SHP77 (cell line): Measurements from ENCODE around the gene CPEB4.

Experiments
- DNase-seq, 2 experiments: peaks; one replicate each; lab custom pipeline; 2025; lab: John Stamatoyannopoulos, UW

Gene CPEB4

DNA sequence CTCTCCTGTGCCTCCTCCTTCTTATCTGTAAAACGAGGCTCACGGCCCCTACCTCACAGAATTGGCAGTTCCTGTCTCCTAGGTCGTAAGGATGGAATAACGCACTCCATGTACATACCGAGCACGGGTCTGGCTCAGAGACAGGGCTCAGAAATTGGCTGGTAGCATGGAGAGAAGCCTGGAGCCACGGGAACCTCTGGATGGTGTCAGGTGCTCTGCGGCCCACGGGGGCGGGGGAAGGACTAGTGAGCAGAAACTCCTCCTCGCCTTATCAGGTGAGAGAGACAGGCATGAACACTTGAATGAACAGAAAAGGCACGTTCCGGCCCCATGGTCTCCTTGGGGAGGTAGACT is 85.4 kb downstream of the CPEB4 start:
- DNase-seq: no peak

DNA sequence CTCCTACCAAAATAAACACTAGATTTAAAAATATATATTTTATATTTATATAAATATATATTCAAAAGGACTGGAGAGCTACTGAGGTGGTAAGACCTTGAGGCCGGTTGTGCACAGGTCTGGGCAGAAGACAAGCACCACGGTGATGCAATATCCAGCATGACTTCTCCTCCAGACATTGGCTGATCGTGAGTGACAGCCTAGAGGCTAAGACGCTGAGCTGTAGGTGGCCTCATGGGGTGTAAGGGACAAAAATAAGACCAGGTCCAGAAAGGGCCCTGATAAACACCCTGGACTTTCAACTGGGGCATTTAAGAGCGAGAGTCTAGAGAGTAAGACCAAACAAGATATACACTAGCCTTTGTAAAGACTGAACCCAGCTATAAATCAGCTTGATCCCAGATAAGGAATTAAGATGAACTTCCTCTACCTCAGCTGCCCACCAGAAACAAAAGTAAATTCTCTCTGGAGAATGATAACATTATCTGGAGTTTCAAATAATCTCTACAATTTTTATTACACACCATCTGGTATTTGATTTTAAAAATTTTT is 86.6 kb downstream of the CPEB4 start:
- no peak for DNase-seq

DNA sequence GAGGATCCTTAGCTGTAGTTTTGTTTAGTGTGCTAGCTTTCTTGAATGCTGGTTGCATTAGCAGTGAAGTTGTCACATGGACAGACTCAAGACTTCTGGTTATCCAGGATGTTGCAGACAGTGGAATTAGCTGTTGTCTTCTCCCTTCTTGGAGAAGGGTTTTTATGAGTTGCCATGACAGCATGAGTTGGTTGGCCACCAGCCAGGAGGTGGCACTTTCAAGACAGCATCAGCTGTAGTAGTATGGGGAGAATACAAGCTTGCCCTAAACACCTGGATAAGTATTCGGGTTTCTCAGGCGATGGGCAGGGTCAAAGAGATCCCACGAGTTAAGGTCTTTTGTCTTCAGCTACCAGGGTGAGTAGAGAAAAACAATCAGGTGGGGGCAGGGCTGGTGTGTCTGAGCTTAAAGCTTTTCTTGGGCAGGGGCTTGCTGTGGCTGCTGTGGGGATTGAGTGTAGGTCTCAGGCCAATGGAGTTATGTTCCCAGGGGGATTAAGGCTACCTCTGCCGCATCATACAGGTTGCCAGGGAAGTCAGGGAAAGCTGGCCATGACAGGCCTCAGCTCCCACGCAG is 93.1 kb downstream of the CPEB4 start:
- DNase-seq: no peak

DNA sequence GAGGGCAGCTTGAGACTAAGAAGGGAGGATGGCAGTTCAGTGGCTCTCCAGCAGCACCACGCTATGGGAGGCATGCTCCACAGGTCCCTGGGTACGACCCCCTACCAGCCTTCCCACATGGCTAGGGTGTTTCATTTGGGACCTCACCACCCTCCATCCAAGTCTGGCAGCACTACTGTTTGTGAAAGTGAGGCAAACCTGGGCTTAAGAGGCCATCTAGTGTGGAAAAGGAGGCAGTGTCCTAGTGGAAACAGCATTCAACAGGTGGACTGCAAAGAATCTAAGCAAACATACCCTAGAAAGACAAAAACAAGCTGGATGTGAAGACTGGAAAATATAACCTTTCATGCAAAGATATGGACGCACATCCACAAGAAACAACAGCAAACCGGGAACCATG is 96.1 kb downstream of the CPEB4 start:
- DNase-seq: peak; percentile 35 to 41

DNA sequence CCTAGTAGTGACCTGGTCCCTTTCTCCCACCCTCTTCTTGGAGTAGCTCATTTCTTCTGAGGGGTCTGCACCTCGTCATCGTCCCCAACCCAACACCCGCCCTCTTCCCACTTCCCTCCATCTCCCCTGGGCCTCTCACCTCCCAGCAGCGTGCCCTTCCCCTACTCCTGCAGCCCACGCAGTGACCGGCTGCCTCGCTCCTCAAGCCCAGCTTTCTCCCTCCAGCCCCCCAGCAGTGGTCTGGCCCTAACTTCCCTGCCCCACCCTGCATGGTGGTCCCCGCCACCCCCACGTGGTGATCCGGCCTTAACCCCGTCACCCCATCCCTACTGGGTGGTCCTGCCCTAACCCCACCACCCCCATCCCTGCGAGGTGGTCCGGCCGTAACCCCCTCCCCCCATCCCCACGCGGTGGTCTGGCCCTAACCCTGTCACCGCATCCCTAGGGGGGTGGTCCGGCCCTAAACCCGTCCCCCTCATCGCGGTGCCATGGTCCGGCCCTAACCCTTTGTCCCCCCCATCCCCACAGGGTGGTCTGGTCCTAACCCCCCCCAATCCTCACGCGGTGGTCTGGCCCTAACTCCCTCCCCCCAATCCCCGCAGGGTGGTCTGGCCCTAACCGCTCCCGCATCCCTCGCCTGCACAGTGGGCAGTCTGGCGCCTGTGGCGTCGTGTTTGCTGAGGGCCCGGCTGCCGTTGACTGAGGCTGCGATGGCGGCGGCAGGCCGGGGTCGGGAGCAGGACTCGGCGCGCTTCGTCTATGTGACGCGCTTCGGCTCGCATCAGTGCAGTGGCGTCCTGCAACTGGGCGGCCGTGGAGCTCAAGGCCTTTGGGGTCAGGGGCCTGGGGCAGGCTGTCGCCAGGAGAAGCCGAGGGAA is 100.6 kb downstream of the CPEB4 start, which contains the start of gene C5orf47:
TSS of gene C5orf47 (plus strand) at position 617 of the 878 bp plus-strand sequence. CDS start at position 711, 94 bp downstream.
- no peak for DNase-seq

DNA sequence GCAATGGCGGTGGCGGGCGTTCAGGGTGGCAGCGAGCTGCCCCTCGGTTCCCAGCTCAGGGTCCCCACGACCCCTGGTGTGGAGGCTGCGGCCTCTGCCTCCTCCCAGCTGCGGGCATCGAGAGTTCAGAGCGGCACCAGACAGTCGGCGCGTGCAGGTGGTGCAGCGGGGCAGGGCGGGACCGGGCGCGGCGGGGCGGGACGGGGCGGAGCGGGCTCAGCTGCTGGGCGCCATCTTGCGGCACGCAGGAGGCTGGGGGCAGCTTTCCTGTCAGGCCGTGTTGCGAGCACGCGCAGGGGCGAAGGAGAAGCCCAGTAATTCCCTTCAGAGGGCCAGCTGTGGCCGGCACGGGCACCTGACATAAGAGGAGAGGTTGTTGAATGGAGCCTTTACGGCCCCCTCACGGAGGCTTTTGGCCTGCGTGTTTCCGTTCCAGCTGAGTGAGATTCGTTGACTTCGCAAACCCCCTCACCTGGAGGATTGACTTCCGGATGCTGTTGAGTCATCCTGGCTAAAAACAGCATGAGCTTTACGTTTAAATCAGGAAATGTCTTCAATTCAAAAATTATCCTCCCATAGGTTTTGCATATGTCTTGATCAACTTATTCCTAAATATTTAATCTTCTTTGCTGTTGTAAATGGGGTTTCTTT is 101.4 kb downstream of the CPEB4 start:
- peak; percentile 32 to 52 for DNase-seq

DNA sequence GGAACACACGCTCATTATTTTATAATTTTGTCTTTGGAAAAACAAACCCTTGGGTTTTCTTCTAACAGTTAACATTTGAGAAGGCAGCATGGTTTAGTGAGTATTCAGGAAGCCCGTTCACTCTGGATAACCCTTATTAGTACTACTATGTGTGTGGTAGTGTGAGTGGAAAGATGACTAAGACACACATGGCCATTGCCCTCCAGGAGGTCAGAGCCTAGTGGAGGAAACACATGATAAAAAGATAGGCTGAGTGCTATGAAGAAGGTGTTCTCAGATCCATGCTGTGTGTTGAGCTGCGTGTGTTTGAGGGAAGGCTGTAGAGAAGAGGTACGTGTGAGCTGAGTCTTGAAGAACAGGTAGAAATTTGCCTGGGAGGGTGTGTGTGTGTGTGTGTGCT is 109.2 kb downstream of the CPEB4 start:
- no peak for DNase-seq

DNA sequence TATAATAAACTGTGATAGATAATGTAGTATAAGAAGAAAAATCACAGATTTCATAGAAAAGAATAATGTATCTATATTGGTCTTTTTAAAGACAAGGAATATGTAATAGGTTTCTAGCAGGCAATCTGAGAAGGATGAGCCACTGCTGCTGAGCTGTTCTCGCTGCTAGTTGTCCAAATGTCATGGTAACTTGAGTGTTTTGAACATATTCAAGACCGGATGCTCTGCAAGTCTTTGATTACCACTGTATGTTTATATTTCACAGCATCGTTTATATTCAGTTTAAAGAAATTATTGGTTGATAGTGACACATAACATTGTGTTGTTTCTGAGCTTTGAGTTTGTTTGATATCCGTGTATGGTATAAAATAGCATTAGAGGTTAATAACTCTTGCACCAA is 110.4 kb downstream of the CPEB4 start:
- no peak for DNase-seq

DNA sequence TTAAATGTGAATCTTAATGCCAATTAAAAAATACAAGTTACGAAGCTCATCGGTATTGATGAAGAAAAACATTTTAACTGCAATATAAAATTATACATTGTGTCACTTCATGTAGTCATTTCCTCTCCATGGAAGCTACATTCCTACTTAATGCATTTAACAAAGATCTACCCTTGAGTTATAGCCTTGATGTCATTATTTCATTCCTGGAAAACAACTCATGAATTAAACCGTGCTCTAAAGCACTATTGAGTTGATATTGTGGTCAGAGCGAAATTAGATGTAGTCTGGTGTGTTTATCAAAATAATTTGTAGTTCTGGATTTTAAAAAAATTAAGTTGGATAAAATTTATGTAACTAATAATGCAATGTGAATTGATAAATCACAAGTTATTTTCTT is 111.9 kb downstream of the CPEB4 start:
- DNase-seq: no peak

DNA sequence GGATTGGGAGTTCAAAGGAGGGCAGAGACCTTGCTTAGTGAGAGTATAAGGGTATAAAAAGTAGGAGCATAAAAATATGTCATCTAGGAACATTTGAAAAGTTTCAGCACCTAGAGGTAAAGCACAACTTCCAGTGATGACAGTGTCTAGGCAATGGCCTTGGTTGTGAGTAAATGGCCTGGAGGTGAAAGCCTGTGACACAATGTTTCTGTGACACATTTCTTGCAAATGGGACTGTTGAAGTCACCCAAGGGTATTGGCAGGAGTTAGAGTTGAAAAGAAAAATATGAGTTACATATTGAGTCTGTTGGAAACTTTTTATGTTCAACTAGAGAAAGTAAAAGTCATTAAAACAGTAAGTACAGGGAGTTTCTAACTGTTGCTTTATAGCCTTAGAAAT is 115.6 kb downstream of the CPEB4 start:
- no peak for DNase-seq

DNA sequence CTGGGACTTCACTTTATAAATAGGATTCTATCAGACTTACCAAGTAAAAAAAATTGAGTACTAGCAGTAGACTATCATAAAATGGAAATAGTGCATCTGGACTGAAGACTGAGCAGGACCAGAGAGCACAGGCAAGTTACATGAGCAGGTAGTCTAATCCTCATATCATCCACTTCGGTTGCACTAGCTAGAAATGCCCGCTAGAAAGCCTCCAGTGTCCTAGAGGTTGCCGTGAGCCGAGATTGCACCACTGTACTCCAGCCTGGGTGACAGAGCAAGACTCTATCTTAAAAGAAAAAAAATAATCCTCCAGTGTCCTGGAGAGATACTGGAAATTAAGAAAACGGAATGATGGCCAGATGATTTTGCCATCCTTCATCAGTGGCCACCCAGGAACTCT is 120.8 kb downstream of the CPEB4 start:
- no peak for DNase-seq

DNA sequence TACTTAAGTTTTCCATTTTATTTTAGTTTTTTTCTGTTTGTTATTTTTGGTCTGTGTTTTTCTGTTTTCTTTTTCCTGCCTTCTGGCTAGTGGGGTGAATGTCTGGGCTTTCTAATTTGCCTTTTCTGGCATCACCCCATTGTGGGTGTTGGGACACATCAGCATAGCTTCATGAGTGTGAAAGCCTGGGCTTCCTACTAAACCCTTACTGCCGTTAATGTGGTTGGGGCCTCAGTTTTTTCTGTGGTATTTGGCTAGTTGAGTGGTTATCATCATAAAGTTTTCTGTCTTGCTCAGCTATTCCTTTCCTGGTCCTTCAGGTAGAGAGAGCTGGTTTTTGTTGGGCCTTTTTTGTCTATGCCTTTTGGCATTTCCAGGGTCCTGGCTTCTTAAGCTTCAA is 122.2 kb downstream of the CPEB4 start:
- no peak for DNase-seq

DNA sequence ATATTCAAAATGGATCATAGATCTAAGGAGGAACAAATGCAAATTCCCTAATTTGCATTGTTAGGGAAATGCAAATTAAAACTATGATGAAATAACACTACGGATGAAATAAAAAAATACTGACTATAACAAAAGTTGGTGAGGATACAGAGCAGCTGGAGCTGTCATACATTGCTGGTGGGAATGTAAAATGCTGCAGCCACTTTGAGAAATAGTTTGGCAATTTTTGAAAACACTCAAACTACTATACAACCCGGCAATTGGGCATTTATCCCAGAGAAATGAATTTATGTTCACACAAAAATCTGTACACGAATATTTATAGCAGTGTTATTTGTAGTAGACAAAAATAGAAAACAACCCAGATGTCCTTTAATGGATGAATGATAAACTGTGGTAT is 123.3 kb downstream of the CPEB4 start:
- no peak for DNase-seq
